Posterior cingulate gyrus (tissue), 11 donors: Measurements from ENCODE around the gene ALAS2.
"Not testable (repeated sequence)": the region's sequence is repeated elsewhere in the genome, so short reads cannot be mapped to it uniquely, and the experiment has no call there.

Source experiments
- DNase-seq, 10 donors: peaks; one replicate each; pipeline versions ENCODE4 v3.0.0 to v3.0.0-alpha.2; 2020 to 2021; ENCODE audit warnings: mixed read lengths in 3 of 10
- intact Hi-C: fragments of 100-400 bp; cut with DNase I; formaldehyde crosslinking; loops from one replicate; pipeline ENCODE4 v1.15.1; 2023

The ALAS2 gene

DNA sequence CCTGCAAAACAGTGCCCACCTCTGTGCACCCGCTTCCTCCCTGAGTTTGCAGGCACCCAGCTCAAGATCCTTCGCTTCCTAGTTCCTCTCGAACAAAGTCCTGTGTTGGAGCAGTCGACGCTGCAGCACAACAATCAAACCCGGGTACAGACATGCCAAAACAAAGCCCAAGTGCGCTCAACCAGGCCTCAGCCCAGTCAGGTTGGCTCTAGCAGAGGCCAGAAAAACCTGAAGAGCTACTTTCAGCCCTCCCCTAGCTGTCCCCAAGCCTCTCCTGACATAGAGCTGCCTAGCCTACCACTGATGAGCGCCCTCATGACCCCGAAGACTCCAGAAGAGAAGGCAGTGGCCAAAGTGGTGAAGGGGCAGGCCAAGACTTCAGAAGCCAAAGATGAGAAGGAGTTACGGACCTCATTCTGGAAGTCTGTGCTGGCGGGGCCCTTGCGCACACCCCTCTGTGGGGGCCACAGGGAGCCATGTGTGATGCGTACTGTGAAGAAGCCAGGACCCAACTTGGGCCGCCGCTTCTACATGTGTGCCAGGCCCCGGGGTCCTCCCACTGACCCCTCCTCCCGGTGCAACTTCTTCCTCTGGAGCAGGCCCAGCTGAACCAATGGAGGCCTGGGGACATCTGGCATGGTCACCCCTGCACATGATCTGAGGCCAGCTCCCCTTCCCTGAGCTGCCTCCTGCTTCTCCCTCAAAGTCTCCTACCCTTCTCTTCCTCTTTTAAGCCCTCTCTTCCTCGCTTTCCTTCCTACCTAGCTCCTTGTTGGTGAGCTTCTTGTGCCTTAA, 23.8 kb downstream of the ALAS2 start:
- intact Hi-C loops, result no loop called here

DNA sequence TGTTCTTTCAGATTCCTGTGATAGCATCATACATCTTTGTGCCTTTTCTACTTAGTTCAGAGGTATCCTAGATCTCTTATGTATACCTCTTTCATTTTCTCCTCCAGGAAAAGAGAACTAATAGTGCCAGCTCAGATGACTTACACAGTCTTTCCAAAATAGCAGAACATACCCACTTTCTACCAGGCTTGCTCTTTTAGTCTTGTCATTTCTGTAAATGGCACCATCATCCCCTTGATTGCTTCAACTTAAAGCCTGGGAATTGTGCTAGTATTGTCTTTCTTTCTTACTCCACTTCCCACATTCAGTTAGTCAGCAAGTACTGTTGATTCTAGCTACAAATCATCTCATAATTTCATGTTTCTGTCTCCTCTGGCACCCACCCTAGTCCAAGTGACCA, 25.5 kb downstream of the ALAS2 start:
- DNase-seq, result no peak
- intact Hi-C loops, result no loop called here

More for the DNA sequence above, 23.8 kb downstream of the ALAS2 start:
- DNase-seq, result peak in 1 of 10 donors; percentile 64

DNA sequence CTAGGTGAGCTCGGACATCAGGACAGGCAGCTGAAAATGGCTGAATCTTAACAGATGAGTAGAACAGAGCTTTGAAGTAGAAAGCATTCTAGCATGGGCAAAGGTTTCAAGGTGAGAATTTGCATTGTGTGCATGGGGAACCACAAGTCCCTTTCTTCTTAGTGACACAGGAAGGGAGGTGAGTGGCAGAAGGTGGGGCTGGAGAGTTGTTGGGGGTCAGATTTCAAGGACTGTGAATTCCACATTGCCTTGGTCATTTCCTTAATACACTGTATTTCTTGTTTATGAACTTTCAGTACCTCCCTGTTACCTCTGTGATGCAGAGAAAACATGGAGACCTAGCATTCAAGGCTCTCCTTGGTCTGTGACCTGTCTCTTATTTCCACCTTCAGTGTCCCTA, 26.5 kb downstream of the ALAS2 start:
- intact Hi-C loops, result no loop called here
- no peak for DNase-seq

DNA sequence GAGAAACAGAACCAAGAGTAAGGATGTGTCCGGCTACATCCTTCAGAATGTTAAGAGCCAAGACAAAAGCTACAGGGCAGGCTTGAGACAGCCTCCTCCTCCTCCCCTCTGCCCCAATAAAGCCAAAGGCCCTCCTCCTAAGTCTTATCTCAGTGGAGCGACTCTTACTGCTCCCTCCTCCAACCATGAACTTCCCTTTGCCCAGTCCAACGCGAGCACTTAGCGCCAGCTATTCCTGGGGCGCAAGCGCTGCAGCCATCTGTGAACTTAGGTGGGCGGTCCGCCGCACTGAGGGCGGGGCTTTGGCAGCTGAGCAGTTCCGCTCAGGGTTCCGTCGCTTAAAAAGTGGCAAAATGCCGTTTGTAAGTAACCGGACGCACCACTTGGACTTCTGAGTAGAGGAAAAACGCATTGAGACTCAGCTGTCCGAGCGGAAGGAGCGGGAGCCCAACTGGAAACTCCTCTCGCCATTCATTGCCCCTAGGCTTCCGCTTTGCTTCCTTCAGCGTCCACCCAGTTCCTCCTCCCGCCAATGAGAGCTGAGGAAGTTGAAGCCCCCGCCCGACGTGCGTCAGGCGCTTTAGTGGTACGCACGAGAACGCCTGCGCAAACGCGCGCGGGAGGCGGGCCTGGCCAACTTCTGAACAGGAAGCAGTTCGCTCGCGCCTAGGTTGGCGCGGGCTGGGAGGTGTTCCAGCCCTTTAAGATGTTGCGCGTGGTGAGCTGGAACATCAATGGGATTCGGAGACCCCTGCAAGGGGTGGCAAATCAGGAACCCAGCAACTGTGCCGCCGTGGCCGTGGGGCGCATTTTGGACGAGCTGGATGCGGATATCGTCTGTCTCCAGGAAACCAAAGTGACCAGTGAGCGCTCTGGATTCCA, 30.8 kb downstream of the ALAS2 start, which contains the start of gene APEX2:
Gene APEX2, plus strand, starts transcription at position 647 of the 882 bp plus-strand sequence. Its CDS starts 60 bp downstream, at position 707.
- peak; percentile 74 to 98 (median 84) for DNase-seq
- intact Hi-C loops, result loop anchor here (2.0 to 10.0 kb wide), 2 partner anchors 191 to 1315 kb away; partner anchors contain the start of gene HUWE1

DNA sequence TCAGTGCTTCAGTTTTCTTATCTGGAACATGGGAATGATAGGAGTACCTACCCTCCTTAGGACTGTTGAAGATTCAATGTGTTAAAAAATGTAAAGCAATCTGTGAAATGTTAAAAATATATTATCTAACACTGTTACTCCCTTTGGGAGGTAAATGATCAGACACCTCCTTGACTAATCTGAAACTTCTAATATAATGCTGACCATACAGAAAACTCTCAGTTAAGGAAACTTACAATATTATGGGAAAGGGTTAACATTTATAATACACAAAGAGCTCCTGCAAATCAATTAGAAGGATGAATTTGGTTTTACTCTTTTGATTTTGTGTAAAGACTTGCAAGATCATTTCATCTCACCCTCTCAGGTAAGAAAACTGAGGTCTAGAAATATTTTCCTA, 35.2 kb downstream of the ALAS2 start:
- intact Hi-C loops, result loop anchor here (10.0 kb wide), 1 partner anchor 1311 kb away; the partner anchor contains the start of gene HUWE1
- DNase-seq, result no peak

DNA sequence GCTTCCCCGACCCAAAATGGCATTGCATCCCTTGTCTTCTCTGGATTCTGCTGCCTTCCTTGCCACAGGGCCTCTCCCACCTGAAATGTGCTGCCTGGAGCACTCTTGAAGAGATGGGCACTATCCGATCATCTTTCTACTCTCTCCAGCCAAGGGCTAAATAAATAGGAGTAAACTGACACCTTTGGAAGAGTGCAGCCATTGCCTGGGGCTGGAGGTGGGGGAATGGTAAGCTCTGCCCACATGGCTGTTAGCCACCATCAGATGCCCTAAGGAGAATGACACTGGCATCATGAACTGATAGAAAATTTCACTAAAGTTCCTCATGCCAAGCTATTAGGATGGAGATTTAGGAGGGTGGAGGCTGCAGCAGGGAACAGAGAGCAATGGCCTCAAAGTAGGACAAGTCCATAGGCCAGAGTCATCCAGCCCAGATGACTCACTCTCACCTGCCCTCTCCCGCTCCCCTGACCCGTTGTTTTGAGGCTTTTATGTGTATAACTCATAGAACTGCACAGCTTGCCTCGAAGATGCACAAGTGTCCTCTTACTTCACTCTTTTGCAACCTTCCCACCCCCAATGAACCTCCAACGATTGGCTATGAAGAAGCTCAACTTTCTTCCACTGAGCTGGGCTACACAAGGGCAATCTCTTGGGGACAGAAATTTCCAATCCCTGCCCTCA, 36.0 kb downstream of the ALAS2 start:
- peak in 1 of 10 donors; percentile 22 for DNase-seq
- intact Hi-C loops, result loop anchor here (10.0 kb wide), 1 partner anchor 1310 kb away; the partner anchor contains the start of gene HUWE1

DNA sequence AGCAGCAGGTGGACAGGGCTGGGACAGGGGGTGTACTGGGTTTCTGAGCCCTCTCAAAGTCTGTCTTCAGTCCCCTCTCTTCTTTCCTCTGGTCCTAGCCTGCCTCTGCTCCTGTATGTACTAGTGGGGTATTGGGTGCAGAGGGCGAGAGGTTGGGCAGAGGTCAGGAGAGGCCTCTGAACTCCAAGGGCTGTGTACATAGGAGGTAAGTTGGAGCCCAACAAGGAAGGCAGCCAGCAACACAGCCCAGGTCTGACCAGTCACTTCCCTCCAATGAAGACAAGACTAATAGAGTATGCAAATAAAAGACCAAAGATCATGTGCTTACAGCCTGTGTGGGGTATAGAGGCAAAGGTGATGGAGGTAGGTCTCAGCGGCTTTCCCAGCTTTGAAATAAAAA, 36.7 kb downstream of the ALAS2 start, which contains the start of gene PFKFB1:
Gene PFKFB1, minus strand, starts transcription at position 90 of the 400 bp plus-strand sequence. CDS start 181 bp downstream, outside the sequence.
- intact Hi-C loops, result loop anchor here (10.0 kb wide), 1 partner anchor 1309 kb away; the partner anchor contains the start of gene HUWE1
- DNase-seq, result peak in 1 of 10 donors; percentile 32

DNA sequence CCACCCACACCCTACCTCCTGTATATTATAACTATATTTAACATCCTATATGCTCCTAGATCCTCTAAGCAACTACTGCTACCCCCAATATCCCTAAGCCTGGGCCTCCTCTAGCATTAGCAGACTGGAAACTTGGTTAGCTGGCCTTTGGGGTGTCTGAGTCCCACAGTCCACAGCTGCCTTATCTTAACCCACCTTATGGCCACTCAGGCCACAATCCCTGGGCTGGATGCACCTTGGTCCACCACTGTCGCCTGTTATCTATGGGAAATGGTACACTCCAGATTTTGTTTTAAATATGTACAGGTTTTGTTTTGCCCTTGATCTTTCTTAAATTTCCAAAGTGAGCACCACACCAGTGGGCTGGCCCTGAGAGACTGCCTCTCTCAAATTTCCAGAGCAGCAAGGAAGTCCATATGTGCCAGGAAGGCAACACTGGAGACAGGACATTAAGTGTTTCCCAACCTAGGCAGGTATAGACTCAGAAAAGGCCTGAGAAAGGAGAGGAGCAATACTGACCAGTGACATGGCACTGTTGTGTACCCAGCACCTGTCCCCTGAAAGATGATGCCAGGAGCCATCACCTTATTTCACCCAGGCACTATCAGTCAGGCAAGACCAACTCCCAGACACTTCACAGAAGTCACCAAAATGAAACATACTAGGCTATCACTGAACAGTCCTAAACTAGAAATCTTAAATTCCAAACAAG, 37.7 kb downstream of the ALAS2 start:
- intact Hi-C loops, result loop anchor here (10.0 kb wide), 1 partner anchor 1308 kb away; the partner anchor contains the start of gene HUWE1
- peak in 1 of 10 donors; percentile 40 for DNase-seq

DNA sequence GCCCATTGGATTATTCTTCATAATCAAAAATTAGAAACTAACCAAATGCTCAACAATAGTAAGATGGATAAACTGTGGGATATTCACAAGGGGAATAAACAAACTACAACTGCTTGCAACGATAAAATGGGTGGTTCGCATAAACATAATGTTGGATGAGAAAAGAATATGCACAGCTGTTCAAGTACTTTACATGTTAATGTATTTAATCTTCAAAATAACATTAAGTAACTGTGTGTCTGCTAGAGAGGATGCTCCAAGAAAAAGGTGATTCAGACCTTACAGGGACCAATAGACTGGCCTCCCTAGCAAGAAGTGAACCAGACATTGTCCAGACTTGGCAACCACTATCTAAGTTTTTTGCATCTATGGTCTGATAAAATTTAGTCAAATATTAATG, 39.1 kb downstream of the ALAS2 start:
- DNase-seq, result no peak
- intact Hi-C loops, result loop anchor here (10.0 kb wide), 1 partner anchor 1307 kb away; the partner anchor contains the start of gene HUWE1

DNA sequence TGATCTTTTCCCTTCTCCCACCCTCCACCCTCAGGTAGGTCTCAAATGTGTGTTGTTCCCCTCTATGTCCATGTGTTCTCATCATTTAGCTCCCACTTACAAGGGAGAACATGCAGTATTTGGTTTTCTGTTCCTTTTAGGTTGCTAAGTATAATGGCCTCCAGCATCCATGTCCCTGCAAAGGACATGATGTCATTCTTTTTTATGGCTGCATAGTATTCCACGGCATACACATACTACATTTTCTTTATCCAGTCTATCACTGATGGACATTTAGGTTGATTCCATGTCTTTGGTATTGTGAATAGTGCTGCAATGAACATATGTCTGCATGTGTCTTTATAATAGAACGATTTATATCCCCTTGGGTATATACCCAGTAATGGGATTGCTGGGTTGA, 47.5 kb downstream of the ALAS2 start:
- intact Hi-C loops, DNase-seq: not testable (repeated sequence)

DNA sequence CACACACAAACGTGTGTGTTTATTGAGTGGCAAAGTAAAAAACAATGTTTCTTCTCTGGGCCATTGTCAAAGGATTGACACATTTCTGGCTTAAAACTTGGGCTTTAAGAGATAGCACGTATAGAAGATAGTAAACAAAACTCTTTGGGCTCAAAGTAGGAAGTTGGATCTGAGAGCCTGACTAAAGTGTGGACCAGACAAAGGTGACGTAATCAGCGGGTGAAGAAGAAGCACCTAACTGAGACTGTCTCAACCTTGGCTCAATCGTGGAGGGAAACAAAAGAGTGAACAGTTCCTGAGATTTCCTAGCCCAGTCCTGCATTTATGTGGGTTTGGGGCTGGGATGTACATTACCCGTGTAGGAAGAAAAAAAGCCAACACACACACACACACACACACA, 50.4 kb downstream of the ALAS2 start:
- no peak for DNase-seq
- intact Hi-C loops, result no loop called here

DNA sequence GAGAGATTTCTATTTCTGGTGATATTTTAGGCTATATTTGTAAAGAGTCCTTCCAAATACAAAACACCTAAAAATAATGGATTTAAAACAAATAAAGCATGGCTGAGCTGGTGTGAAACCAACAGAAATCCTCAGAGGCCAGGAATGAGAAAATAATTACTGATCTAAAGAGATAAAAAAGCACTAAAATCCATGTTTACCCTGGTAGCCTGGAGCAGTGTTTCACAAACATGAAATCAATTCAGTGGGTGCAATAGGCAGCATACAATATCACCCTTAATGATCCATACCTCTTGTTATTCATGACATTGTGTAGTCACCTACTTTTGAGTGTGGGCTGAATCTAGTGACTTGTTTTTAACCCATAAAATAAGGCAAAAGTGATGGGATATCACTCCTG, 51.3 kb downstream of the ALAS2 start:
- DNase-seq, result no peak
- intact Hi-C loops, result no loop called here

DNA sequence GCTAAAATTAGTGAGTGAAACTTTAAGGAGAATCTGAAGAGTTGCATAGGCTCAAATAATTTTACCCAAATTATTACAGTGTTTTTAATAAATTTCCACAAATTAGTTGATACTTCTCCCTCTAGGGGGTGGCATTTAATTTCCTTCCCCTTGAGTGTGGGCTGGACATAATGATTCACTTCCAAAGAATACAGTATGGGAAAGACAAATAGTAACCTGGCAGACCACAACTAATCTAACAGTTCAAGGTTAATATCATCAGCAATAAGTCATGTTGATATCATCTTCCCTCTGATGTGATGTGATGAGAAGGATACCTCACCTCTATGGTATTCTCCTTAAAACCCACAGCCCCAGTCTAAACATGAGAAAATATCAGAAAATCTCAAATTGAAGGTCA, 52.3 kb downstream of the ALAS2 start:
- intact Hi-C loops, result no loop called here

DNA sequence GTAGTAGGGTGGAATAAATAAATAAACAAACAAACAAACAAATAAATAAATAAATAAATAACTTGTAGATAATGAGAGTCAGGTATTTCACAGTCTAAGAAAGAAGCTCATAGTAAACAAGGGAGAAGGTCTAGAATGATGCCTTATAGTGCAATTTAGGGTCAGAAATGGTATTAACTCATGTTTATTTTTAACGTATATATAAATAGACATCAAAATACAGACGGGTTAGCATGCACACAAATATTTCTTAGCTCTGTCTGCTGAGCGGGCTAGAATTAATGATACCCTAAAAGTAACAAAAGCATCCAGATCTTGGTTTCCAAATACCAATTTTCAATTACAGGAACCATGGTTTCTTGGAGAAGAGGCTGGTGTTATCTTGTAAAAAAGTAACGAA, 53.4 kb downstream of the ALAS2 start:
- DNase-seq, result no peak
- intact Hi-C loops, result no loop called here

More for the DNA sequence above, 52.3 kb downstream of the ALAS2 start:
- no peak for DNase-seq

DNA sequence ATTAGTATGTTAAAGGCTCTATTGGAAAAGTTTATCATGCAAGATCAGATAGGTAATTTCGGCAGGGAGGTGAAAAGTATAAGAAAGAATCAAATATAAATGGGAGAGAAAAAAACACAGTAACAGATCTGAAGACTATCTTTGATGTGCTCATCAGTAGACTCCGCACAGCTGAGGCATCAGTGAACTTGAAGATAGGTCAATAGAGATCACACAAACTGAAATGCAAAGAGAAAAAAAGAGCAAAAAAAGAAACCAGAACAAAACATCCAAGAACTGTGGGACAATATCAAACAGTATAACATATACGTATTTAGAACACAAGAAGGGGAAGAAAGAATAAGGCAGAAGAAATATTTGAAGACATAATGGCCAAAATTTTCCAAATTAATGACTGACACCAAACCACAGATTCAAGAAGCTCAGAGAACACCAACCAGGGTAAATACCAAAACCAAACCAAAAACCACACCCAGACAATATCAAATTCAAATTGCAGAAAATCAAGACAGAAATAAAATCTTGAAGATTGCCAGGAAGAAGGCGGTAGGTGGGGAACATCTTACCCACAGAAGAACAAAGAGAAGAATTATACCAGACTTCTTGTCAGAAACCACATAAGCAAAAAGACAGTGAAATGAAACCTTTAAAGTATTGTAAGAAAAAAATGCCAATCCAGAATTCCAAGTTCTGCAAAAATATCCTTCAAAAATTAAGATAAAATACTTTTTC, 65.8 kb downstream of the ALAS2 start:
- intact Hi-C loops, result no loop called here
- DNase-seq, result no peak

DNA sequence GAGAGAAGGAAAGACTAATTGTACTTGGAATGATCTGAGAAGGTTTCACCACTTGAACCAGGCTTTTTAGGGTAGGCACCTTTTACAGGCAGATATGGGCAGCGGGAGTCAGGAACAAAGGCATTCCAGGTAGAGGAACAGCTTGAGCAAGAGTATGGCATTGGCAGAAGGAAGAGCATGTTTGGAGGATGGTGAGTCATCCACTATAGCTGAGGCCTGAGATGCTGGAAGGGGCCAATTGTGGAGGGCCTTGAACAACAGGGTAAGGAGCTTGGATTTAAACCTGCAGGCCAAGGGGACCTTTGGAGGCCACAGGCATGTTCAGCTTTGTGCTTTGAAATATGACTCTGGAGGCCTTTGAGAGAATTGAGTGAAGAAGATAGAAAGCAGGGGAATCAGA, 69.0 kb downstream of the ALAS2 start:
- no peak for DNase-seq
- intact Hi-C loops, result no loop called here
